Left ventricle myocardium inferior (tissue), 1 donor: ENCODE measurements around the gene ZDHHC14. TPM values are rescaled to one million over a fixed set of nuclear protein-coding genes. Genes with fewer than 3 reads are reported as not detected.
"Not testable (repeated sequence)": the region's sequence is repeated elsewhere in the genome, so short reads cannot be mapped to it uniquely, and the experiment has no call there.

ENCODE experiments used
- DNase-seq: peaks from one replicate; pipeline ENCODE4 v3.0.0-alpha.2; 2020
- H3K27ac ChIP-seq: fragments of 200-600 bp; replicated peaks from 2 replicates; pipeline ENCODE4 v1.8.0; 2021
- H3K27me3 ChIP-seq: fragments of 200-600 bp; 2 replicates; pipeline ENCODE4 v1.8.0; 2021; ENCODE audit warnings: low read depth
- H3K36me3 ChIP-seq: fragments of 200-600 bp; 2 replicates; pipeline ENCODE4 v1.8.0; 2021
- H3K4me1 ChIP-seq: fragments of 200-600 bp; 2 replicates; pipeline ENCODE4 v1.8.0; 2021
- H3K4me3 ChIP-seq: fragments of 200-600 bp; 2 replicates; pipeline ENCODE4 v1.8.0; 2021; ENCODE audit warnings: mild to moderate bottlenecking, moderate library complexity
- H3K9me3 ChIP-seq: fragments of 200-600 bp; replicated peaks from 2 replicates; pipeline ENCODE4 v1.8.0; 2021
- CTCF ChIP-seq: fragments of 200-600 bp; IDR thresholded peaks from 2 replicates; pipeline ENCODE4 v1.8.0; 2021; ENCODE audit warnings: antibody characterized with exemption, mild to moderate bottlenecking, borderline replicate concordance
- intact Hi-C: fragments of 100-400 bp; cut with micrococcal nuclease; formaldehyde crosslinking; loops from one replicate; pipeline ENCODE4 v1.11.0; 2022
- total RNA-seq: library from RNA; stranded (reverse); fragmentation: NEBNext Ultra II Directional; extraction: Animal tissue kit (Norgen Biotek cat#: 25700); gene quantifications from one replicate; pipeline ENCODE4 v1.2.1, GENCODE V29; 2021
- donor health status: DM: no; HTN: yes; CAD: no; lungs with severe emphysema.

ZDHHC14 gene
- total RNA-seq, 1 donor from 2014 or later: 10.0 TPM

- Histone ChIP-seq H3K27ac (no peak overlapping the region), H3K4me3 (no peak overlapping the region), H3K36me3 (no peaks in the 10 kb centered on the region), H3K9me3 (no peaks in the 10 kb centered on the region), H3K4me1 (peaks cover 26% of the 10 kb centered on the region), H3K27me3 (no peaks in the 10 kb centered on the region)
- DNase-seq: no peak
- intact Hi-C loops: no loop called here
- TF ChIP-seq CTCF: no peak
These were observed 308.1 kb downstream of the ZDHHC14 start for GRCh38 chr6:157688960-157689599.

GRCh38 chr6:157689875-157690274, 308.9 kb downstream of the ZDHHC14 start:
- Histone ChIP-seq H3K27ac (no peak overlapping the region), H3K9me3 (no peaks in the 10 kb centered on the region), H3K27me3 (no peaks in the 10 kb centered on the region), H3K4me1 (peaks cover 34% of the 10 kb centered on the region), H3K36me3 (no peaks in the 10 kb centered on the region), H3K4me3 (no peak overlapping the region)
- DNase-seq: no peak
- no peak for TF ChIP-seq CTCF
- intact Hi-C loops: no loop called here

- no peaks in the 10 kb centered on the region for H3K27me3 ChIP-seq
- H3K4me3 ChIP-seq: no peak overlapping the region
- DNase-seq: no peak
- peaks cover 38% of the 10 kb centered on the region for H3K4me1 ChIP-seq
- H3K9me3 ChIP-seq: no peaks in the 10 kb centered on the region
- H3K27ac ChIP-seq: no peak overlapping the region
- H3K36me3 ChIP-seq: no peaks in the 10 kb centered on the region
- TF ChIP-seq CTCF: no peak
- intact Hi-C loops: no loop called here
These were observed 309.6 kb downstream of the ZDHHC14 start for GRCh38 chr6:157690441-157691210.

- H3K27me3 ChIP-seq, H3K4me3 ChIP-seq, DNase-seq, H3K36me3 ChIP-seq, intact Hi-C loops, H3K9me3 ChIP-seq, H3K27ac ChIP-seq: not testable (repeated sequence)
- H3K4me1 ChIP-seq: peaks cover 38% of the 10 kb centered on the region
These were observed 310.6 kb downstream of the ZDHHC14 start for GRCh38 chr6:157691621-157692020.

- intact Hi-C loops: no loop called here
- no peak for TF ChIP-seq CTCF
- peak overlapping the region; percentile 1 for H3K4me3 ChIP-seq
- H3K27me3 ChIP-seq: no peaks in the 10 kb centered on the region
- H3K27ac ChIP-seq: peak overlapping the region; percentile 73
- no peaks in the 10 kb centered on the region for H3K36me3 ChIP-seq
- peaks cover 31% of the 10 kb centered on the region for H3K4me1 ChIP-seq
- DNase-seq: peak; percentile 77
- H3K9me3 ChIP-seq: peaks cover 13% of the 10 kb centered on the region
These were observed 312.9 kb downstream of the ZDHHC14 start for GRCh38 chr6:157693867-157694266.
